GM18517 (cell line): ENCODE measurements around the gene CHAT.

Experiments used
- ATAC-seq: cut with Tn5 transposase; IDR thresholded peaks from one replicate; pipeline ENCODE4 v1.9.1; 2021; ENCODE audit warnings: mild to moderate bottlenecking, moderate library complexity; ENCODE audit not compliant: unreplicated experiment

The CHAT gene

GRCh38 chr10:49627644-49628247 lies 13.9 kb downstream of the CHAT start:
- no peak for ATAC-seq

- ATAC-seq = no peak
Measured at GRCh38 chr10:49628599-49628998, 14.8 kb downstream of the CHAT start.

- ATAC-seq = no peak
Measured at GRCh38 chr10:49629431-49629881, 15.6 kb downstream of the CHAT start.

- ATAC-seq = no peak
Measured at GRCh38 chr10:49631975-49632374, 18.1 kb downstream of the CHAT start.

- ATAC-seq = no peak
Measured at GRCh38 chr10:49632406-49633317, 18.8 kb downstream of the CHAT start.

GRCh38 chr10:49633327-49634068 lies 19.7 kb downstream of the CHAT start:
- no peak for ATAC-seq

GRCh38 chr10:49634069-49634660 lies 20.3 kb downstream of the CHAT start:
- ATAC-seq = no peak

- ATAC-seq = no peak
Measured at GRCh38 chr10:49642311-49642710, 28.5 kb downstream of the CHAT start.

- ATAC-seq = no peak
Measured at GRCh38 chr10:49643241-49644034, 29.6 kb downstream of the CHAT start.

- no peak for ATAC-seq
Measured at GRCh38 chr10:49644035-49644646, 30.3 kb downstream of the CHAT start.

GRCh38 chr10:49645417-49645816 lies 31.6 kb downstream of the CHAT start:
- ATAC-seq = no peak

GRCh38 chr10:49645871-49646870 lies 32.3 kb downstream of the CHAT start:
- no peak for ATAC-seq

GRCh38 chr10:49647554-49647953 lies 33.7 kb downstream of the CHAT start:
- no peak for ATAC-seq

- ATAC-seq = no peak
Measured at GRCh38 chr10:49647985-49648795, 34.4 kb downstream of the CHAT start.

- ATAC-seq = no peak
Measured at GRCh38 chr10:49649294-49649693, 35.5 kb downstream of the CHAT start.

GRCh38 chr10:49649936-49650723 lies 36.3 kb downstream of the CHAT start:
- ATAC-seq = no peak

- no peak for ATAC-seq
Measured at GRCh38 chr10:49650724-49651034, 36.8 kb downstream of the CHAT start.
